GM21526 (cell line): ENCODE results near the gene IFT122.
"Not testable (repeated sequence)": the region's sequence is repeated elsewhere in the genome, so short reads cannot be mapped to it uniquely, and the experiment has no call there.

Experiments
- ATAC-seq: cut with Tn5 transposase; IDR thresholded peaks from one replicate; pipeline ENCODE4 v1.9.1; 2021; ENCODE audit warnings: moderate library complexity; ENCODE audit not compliant: unreplicated experiment, low FRiP score

Gene IFT122

GRCh38 chr3:129529436-129530210 lies 89.6 kb downstream of the IFT122 start:
- no peak for ATAC-seq

DNA sequence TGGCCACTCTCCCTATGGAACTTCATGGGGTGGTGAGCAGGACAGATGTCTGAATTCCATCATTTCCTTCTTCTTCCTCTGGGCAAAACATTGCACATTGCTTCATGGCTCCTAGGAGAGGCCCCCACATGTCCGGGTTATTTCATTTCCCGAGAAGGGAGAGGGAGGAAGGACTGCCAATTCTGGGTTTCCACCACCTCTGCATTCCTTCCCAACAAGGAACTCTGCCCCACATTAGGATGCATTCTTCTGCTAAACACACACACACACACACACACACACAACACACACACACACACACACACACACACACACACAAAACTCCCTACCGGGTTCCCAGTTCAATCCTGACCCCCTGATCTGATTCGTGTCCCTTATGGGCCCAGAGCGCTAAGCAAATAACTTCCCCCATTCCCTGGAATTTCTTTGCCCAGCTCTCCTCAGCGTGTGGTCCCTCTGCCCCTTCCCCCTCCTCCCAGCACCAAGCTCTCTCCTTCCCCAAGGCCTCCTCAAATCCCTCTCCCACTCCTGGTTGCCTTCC lies 90.3 kb downstream of the IFT122 start:
- ATAC-seq, result no peak

GRCh38 chr3:129530821-129531220 lies 90.8 kb downstream of the IFT122 start:
- ATAC-seq, result no peak

GRCh38 chr3:129531699-129532098 lies 91.7 kb downstream of the IFT122 start:
- no peak for ATAC-seq

DNA sequence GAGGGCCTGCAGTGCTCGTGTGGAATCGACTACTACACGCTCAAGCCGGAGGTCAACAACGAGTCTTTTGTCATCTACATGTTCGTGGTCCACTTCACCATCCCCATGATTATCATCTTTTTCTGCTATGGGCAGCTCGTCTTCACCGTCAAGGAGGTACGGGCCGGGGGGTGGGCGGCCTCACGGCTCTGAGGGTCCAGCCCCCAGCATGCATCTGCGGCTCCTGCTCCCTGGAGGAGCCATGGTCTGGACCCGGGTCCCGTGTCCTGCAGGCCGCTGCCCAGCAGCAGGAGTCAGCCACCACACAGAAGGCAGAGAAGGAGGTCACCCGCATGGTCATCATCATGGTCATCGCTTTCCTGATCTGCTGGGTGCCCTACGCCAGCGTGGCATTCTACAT lies 92.2 kb downstream of the IFT122 start:
- ATAC-seq, result no peak

DNA sequence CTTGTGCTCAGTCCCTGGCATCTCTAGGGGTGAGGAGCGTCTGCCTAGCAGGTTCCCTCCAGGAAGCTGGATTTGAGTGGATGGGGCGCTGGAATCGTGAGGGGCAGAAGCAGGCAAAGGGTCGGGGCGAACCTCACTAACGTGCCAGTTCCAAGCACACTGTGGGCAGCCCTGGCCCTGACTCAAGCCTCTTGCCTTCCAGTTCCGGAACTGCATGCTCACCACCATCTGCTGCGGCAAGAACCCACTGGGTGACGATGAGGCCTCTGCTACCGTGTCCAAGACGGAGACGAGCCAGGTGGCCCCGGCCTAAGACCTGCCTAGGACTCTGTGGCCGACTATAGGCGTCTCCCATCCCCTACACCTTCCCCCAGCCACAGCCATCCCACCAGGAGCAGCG lies 93.4 kb downstream of the IFT122 start:
- no peak for ATAC-seq

DNA sequence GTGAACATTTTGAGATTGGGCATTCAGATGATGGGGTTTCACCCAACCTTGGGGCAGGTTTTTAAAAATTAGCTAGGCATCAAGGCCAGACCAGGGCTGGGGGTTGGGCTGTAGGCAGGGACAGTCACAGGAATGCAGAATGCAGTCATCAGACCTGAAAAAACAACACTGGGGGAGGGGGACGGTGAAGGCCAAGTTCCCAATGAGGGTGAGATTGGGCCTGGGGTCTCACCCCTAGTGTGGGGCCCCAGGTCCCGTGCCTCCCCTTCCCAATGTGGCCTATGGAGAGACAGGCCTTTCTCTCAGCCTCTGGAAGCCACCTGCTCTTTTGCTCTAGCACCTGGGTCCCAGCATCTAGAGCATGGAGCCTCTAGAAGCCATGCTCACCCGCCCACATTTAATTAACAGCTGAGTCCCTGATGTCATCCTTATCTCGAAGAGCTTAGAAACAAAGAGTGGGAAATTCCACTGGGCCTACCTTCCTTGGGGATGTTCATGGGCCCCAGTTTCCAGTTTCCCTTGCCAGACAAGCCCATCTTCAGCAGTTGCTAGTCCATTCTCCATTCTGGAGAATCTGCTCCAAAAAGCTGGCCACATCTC lies 94.5 kb downstream of the IFT122 start:
- no peak for ATAC-seq

- ATAC-seq, result no peak
Observed at GRCh38 chr3:129535075-129535474, 95.1 kb downstream of the IFT122 start.

DNA sequence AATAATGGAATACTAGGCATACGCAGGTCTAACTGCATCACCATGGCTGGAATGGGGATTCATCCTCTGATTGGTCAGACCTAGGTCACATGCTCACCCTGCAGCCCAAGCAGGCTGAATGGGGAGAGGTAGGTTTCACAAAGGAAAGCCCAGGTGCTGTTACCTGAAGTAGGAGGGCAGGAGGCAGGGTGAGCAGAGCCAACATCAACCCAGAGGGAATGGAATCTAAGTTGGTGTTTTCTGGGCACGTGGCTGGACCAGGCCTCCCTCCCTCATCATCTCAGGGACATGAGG lies 96.3 kb downstream of the IFT122 start:
- ATAC-seq, result no peak

DNA sequence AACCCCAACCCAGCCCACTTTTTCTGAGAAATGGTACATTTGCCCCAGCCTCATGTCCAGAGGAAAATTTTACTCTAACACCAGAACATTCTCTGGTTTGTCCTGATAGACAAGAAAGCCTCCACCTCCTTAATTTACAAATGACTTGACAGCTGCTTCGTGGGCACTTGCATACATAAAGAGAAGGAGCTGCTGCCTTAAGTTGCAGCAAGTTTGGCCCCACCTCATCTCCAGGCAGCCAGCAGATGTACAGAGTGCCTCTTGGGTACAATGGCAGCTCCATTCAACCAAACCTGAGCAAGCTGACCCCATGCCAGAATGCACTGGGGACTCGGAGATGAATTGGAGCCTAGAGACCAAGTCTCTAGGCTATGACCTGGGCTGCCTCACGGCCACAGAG lies 96.8 kb downstream of the IFT122 start:
- ATAC-seq, result no peak

DNA sequence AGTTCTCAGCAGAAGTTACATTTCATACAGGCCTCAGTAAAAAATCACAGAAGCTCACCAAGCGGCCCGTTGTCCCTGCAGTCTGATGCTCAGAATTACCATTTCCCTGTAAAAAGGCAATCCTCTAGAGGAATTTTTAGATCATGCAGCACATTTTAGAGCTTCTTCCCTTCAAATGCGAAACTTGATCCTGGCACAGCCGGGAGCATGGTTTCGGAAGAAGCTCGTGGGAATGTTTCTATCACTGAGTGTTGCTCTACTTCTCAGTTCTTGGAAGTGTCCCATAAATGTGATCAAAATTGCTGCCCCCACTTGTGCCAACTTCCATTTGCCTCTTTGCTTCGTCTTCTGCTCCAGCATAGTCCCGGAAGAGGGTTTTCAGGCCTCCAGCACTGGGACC lies 99.2 kb downstream of the IFT122 start:
- ATAC-seq, result no peak

GRCh38 chr3:129540776-129541516 lies 100.9 kb downstream of the IFT122 start:
- no peak for ATAC-seq

DNA sequence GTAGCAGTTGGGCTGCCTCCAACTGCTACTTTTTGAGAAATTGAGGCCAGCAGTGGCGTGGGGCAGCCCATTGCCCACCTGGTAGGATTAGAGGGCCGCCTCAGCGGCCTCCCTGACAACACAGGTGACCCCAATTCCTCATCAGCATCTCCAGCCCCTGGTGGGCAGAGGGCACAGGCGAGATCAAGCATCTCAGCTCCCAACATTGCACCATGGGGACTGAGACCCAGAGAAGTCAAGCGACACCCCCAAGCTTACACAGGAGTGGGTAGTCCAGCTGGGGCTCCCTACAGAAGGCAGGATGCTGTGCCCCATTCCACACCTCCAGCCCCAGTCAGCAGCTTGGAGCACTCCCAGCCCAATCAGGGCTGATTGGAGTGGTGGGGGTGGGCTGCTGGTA lies 102.7 kb downstream of the IFT122 start:
- ATAC-seq, result no peak

DNA sequence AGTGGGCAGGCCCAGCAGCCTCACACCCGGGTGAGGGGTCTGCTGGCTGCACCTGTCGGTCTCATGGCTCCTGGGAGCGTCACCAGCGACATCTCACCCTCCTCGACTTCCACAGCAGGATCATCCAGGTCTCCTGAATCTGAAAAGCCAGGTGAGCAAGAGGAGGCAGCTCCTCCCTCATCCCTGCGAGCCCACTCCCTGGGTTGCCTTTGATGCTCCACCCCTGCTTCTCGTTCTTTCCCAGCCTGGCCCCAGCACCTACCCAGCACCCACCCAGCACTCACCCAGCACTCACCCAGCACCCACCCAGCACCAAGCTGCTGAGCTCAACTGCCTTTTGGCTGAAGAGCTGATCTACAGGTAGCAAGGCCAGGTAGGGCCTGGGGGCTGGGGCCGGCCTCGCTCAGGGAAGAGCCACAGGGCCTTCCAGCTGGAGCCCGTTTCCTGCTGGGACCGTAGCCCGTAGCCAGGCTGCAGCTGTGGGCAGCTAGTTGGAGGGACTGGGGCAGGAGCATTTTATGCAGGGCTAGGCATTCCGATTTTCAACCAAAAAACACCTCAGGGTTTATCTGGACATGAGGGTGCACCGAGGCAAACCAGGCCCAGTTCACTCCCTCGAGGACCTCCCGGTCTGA lies 103.2 kb downstream of the IFT122 start, which contains the start of gene H1-8:
H1-8 (plus strand) TSS at position 20 of the 635 bp plus-strand sequence; CDS start at position 64, 44 bp downstream.
- no peak for ATAC-seq

DNA sequence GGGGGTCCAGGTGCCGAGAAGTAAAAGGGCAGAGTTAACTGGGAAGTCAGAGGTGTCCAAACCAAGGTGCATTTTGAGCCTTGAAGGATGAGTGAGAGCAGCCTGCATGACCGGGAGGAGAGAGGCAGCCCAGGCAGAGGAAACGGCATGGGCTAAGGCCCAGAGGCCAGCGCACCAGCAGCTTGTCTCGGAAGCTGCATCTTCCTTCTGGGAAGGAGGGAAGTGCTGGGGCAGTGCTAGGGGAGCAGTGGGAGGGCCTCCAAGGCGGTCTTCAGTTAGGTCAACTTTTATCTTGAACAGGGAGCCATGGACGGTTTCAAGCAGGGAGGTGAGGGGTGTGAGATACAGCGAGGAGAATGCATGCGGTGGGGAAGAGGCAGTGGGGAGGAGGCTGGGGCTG lies 104.0 kb downstream of the IFT122 start:
- ATAC-seq, result no peak

DNA sequence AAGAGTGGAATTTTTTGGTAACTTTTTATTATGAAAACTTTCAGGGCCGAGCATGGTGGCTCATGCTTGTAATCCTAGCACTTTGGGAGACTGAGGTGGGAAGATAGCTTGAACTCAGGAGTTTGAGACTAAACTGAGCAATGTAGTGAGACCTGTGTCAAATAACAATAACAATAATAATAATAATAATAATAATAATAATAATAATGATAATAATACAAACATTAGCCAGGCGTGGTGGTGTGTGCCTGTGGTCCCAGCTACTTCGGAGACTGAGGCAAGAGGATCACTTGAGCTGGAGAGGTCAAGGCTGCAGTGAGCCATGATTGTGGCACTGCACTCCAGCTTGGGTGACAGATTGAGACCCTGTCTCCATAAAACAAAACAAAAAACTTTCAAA lies 105.9 kb downstream of the IFT122 start:
- not testable (repeated sequence) for ATAC-seq

DNA sequence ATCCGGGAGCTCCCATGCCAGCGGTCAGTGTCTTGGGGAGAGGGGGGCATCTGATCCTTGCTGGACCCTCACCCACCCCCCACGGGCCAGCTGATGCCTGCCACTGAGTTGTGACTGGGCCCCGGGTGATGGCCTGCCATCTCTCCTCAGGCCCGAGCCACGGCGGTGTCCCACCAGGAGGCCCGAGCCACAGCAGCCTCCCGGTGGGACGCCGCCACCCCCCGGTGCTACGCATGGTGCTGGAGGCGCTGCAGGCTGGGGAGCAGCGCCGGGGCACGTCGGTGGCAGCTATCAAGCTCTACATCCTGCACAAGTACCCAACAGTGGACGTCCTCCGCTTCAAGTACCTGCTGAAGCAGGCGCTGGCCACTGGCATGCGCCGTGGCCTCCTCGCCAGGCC lies 107.2 kb downstream of the IFT122 start:
- ATAC-seq, result no peak

GRCh38 chr3:129548104-129548965 lies 108.3 kb downstream of the IFT122 start:
- ATAC-seq, result no peak

DNA sequence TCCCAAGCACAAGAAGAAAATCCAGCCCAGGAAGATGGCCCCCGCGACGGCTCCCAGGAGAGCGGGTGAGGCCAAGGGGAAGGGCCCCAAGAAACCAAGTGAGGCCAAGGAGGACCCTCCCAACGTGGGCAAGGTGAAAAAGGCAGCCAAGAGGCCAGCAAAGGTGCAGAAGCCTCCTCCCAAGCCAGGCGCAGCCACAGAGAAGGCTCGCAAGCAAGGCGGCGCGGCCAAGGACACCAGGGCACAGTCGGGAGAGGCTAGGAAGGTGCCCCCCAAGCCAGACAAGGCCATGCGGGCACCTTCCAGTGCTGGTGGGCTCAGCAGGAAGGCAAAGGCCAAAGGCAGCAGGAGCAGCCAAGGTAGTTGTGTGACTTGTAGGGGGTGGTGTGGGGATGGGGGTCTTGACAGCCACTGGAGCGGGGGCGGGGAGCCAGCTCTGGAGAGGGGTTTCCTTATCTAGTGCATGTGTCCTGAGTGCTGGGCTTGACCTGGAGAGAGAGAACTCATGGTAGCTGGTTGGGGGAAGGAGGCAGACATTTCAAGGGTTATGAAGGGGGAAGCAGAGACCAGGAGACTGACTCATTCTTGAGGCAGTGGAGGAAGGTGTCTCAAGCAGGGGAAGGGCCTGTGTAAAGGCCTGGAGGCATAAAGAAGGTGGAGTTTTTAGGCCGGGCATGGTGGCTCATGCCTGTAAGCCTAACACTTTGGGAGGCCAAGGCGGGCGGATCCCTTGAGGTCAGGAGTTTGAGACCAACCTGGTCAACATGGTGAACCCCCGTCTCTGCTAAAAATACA lies 109.2 kb downstream of the IFT122 start:
- no peak for ATAC-seq
